GM18861 (cell line): ENCODE measurements around the gene ATXN3L.
"Not testable (repeated sequence)": the region's sequence is repeated elsewhere in the genome, so short reads cannot be mapped to it uniquely, and the experiment has no call there.

ENCODE experiments used
- ATAC-seq: cut with Tn5 transposase; IDR thresholded peaks from one replicate; pipeline ENCODE4 v1.9.1; 2021; ENCODE audit not compliant: unreplicated experiment

Gene ATXN3L

GRCh38 chrX:13307041-13307440 is 12.8 kb downstream of the ATXN3L start:
- no peak for ATAC-seq

- ATAC-seq, result no peak
These were observed 14.7 kb downstream of the ATXN3L start for GRCh38 chrX:13305108-13305507.

- no peak for ATAC-seq
These were observed 15.8 kb downstream of the ATXN3L start for GRCh38 chrX:13304052-13304451.

GRCh38 chrX:13303248-13303647 is 16.6 kb downstream of the ATXN3L start:
- ATAC-seq, result not testable (repeated sequence)

GRCh38 chrX:13298836-13299235 is 21.0 kb downstream of the ATXN3L start:
- no peak for ATAC-seq

- ATAC-seq, result no peak
These were observed 24.0 kb downstream of the ATXN3L start for GRCh38 chrX:13295841-13296240.

- ATAC-seq, result no peak
These were observed 26.2 kb downstream of the ATXN3L start for GRCh38 chrX:13293700-13294099.

- no peak for ATAC-seq
These were observed 28.8 kb downstream of the ATXN3L start for GRCh38 chrX:13290891-13291614.

GRCh38 chrX:13288671-13289070 is 31.2 kb downstream of the ATXN3L start:
- ATAC-seq, result no peak

GRCh38 chrX:13287816-13288215 is 32.0 kb downstream of the ATXN3L start:
- ATAC-seq, result no peak

GRCh38 chrX:13285693-13286092 is 34.2 kb downstream of the ATXN3L start:
- no peak for ATAC-seq

- ATAC-seq, result no peak
These were observed 34.6 kb downstream of the ATXN3L start for GRCh38 chrX:13285229-13285628.

- ATAC-seq, result no peak
These were observed 35.3 kb downstream of the ATXN3L start for GRCh38 chrX:13284570-13284969.

GRCh38 chrX:13283950-13284546 is 35.8 kb downstream of the ATXN3L start:
- ATAC-seq, result no peak

- no peak for ATAC-seq
These were observed 36.3 kb downstream of the ATXN3L start for GRCh38 chrX:13283512-13283911.

GRCh38 chrX:13281289-13281688 is 38.6 kb downstream of the ATXN3L start:
- no peak for ATAC-seq

GRCh38 chrX:13279279-13280018 is 40.4 kb downstream of the ATXN3L start:
- ATAC-seq, result no peak

- no peak for ATAC-seq
These were observed 42.3 kb downstream of the ATXN3L start for GRCh38 chrX:13277539-13277938.

GRCh38 chrX:13276991-13277390 is 42.9 kb downstream of the ATXN3L start:
- ATAC-seq, result no peak

- no peak for ATAC-seq
These were observed 44.8 kb downstream of the ATXN3L start for GRCh38 chrX:13275031-13275430.

GRCh38 chrX:13272426-13272825 is 47.4 kb downstream of the ATXN3L start:
- no peak for ATAC-seq

GRCh38 chrX:13271511-13271910 is 48.3 kb downstream of the ATXN3L start:
- ATAC-seq, result no peak
